WTC11 (cell line): ENCODE results near the gene BRME1.

ENCODE experiments used
- ATF1 ChIP-seq: sonication (generic); formaldehyde crosslinking; IDR thresholded peaks from 2 replicates; pipeline ENCODE4 v1.8.1; 2023; ENCODE audit warnings: mild to moderate bottlenecking, moderate library complexity, missing genetic modification reagents
- CTCF ChIP-seq: fragments of 200-600 bp; IDR thresholded peaks from 2 replicates; pipeline ENCODE4 v1.8.0; 2022; ENCODE audit warnings: antibody characterized with exemption
- GABPB1 ChIP-seq: sonication (generic); formaldehyde crosslinking; IDR thresholded peaks from 2 replicates; pipeline ENCODE4 v1.8.1; 2023; ENCODE audit warnings: mild to moderate bottlenecking, missing genetic modification reagents
- HMGXB4 ChIP-seq: sonication (generic); formaldehyde crosslinking; IDR thresholded peaks from 2 replicates; pipeline ENCODE4 v1.8.1; 2023; ENCODE audit warnings: mild to moderate bottlenecking, moderate library complexity, missing genetic modification reagents
- KAT7 ChIP-seq: sonication (generic); formaldehyde crosslinking; IDR thresholded peaks from 2 replicates; pipeline ENCODE4 v1.8.1; 2023; ENCODE audit warnings: missing genetic modification reagents, mild to moderate bottlenecking, borderline replicate concordance
- MLX ChIP-seq: sonication (generic); formaldehyde crosslinking; IDR thresholded peaks from 2 replicates; pipeline ENCODE4 v1.8.1; 2023; ENCODE audit warnings: mild to moderate bottlenecking, missing genetic modification reagents, moderate library complexity
- ZNF121 ChIP-seq: sonication (generic); formaldehyde crosslinking; IDR thresholded peaks from 2 replicates; pipeline ENCODE4 v1.8.0; 2023; ENCODE audit warnings: missing genetic modification reagents
- ZNF263 ChIP-seq: sonication (generic); formaldehyde crosslinking; IDR thresholded peaks from 2 replicates; pipeline ENCODE4 v1.8.1; 2022; ENCODE audit warnings: low read depth, mild to moderate bottlenecking, moderate library complexity, missing genetic modification reagents
- ZNF396 ChIP-seq: fragments of 250-450 bp; sonication (Bioruptor Pico); IDR thresholded peaks from 2 replicates; pipeline ENCODE4 v1.8.0; 2021; ENCODE audit warnings: mild to moderate bottlenecking, moderate library complexity, borderline replicate concordance

- no peak for TF ChIP-seq ZNF396
- no peak for TF ChIP-seq CTCF
- no peak for TF ChIP-seq GABPB1
- TF ChIP-seq HMGXB4, result no peak
- no peak for TF ChIP-seq ZNF121
- no peak for TF ChIP-seq MLX
- no peak for TF ChIP-seq ZNF263 (CRISPR knock-in tag)
- no peak for TF ChIP-seq KAT7 (CRISPR knock-in tag)
- no peak for TF ChIP-seq ATF1 (CRISPR knock-in tag)
These were observed 15.8 kb downstream of the BRME1 start for GRCh38 chr19:13890136-13890535.
